HG02884 (cell line): ENCODE results near the gene MRTFB.
"Not testable (repeated sequence)": the region's sequence is repeated elsewhere in the genome, so short reads cannot be mapped to it uniquely, and the experiment has no call there.

Experiments used
- ATAC-seq: cut with Tn5 transposase; IDR thresholded peaks from one replicate; pipeline ENCODE4 v1.9.1; 2021; ENCODE audit warnings: mild to moderate bottlenecking, moderate library complexity; ENCODE audit not compliant: unreplicated experiment

MRTFB gene, protein sequence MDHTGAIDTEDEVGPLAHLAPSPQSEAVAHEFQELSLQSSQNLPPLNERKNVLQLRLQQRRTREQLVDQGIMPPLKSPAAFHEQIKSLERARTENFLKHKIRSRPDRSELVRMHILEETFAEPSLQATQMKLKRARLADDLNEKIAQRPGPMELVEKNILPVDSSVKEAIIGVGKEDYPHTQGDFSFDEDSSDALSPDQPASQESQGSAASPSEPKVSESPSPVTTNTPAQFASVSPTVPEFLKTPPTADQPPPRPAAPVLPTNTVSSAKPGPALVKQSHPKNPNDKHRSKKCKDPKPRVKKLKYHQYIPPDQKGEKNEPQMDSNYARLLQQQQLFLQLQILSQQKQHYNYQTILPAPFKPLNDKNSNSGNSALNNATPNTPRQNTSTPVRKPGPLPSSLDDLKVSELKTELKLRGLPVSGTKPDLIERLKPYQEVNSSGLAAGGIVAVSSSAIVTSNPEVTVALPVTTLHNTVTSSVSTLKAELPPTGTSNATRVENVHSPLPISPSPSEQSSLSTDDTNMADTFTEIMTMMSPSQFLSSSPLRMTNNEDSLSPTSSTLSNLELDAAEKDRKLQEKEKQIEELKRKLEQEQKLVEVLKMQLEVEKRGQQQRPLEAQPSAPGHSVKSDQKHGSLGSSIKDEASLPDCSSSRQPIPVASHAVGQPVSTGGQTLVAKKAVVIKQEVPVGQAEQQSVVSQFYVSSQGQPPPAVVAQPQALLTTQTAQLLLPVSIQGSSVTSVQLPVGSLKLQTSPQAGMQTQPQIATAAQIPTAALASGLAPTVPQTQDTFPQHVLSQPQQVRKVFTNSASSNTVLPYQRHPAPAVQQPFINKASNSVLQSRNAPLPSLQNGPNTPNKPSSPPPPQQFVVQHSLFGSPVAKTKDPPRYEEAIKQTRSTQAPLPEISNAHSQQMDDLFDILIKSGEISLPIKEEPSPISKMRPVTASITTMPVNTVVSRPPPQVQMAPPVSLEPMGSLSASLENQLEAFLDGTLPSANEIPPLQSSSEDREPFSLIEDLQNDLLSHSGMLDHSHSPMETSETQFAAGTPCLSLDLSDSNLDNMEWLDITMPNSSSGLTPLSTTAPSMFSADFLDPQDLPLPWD

DNA sequence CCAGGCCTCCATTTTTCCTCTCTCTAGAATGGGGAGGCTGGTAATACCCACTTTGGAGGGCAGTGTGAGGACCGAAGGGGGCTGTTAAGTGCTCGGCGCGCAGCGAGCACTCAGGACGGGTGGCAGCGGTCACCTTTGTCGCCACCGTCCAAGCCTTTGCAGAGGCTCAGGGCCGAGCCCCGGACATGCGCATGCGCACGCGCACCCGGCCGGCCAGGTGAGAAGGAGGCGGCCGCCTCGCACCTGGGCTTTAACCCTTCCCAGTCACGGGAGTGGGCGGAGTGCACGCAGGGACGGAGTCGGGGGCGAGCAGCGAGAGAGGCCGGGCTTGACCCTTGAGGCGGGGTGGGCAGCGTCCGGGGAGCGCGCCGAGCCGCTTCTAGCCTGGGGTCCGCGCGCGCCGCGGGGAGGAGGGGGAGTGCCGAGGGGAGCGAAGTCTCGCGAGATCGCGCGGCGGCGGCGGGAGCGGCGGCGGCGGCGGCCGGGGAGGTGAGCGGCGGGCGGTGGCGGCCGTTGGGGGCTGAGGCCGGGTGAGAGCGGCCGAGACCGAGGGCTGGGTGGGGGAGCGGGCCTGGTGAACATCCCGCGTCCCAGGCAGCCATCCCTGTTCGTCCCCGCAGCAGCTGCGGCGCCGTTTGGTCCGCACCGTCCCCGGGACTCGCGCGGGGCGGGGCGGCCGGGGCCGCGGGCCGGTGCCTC lies at the start of gene MRTFB:
Gene MRTFB (plus strand): TSS at position 443 of the 699 bp plus-strand sequence. CDS start 69,288 bp downstream, outside the sequence.
- peak; percentile 80 for ATAC-seq

GRCh38 chr16:14023526-14023925 lies 47.6 kb upstream of the MRTFB start:
- ATAC-seq = not testable (repeated sequence)

DNA sequence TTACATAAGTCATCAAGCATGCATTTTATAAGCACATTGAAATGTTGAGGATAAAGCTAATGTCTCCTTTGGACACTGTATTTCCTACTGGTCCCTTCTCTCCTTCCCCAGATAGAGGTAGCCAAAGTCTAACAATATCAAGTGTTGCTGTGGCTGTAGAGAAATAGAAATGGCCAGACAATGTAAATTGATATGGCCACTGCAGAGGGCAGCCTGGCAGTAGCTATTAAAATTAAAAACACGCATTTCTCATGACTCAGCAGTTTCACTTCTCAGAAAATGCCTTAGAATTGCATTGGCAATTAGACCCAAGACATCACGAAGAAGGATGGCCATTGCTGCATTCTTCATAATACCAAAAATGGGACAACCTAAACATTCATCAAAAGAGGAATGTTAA lies 46.8 kb upstream of the MRTFB start:
- ATAC-seq = no peak

GRCh38 chr16:14026572-14027285 lies 44.4 kb upstream of the MRTFB start:
- no peak for ATAC-seq

GRCh38 chr16:14028202-14028601 lies 42.9 kb upstream of the MRTFB start:
- no peak for ATAC-seq

GRCh38 chr16:14029658-14030057 lies 41.5 kb upstream of the MRTFB start:
- ATAC-seq = no peak

- ATAC-seq = no peak
Observed at GRCh38 chr16:14035092-14035491, 36.0 kb upstream of the MRTFB start.

DNA sequence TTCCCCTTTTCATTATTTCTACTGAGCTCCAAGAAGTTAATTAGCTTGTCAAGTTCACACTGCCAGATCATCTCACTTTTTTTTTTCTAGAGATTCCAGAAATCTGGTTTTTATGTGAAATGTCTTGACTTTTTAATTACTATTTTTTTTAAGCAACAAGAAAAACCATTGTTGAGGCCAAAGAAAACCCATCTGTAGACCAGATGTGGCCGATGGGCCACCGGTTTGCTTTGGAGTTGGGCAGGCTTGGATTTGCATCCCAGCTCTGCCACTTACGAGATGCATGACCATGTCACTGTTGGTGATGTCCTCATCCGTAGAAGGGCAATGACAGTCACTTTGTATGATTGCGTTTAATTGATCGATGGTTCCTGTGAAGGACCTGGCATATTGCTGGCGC lies 34.2 kb upstream of the MRTFB start:
- ATAC-seq = no peak

GRCh38 chr16:14037960-14038359 lies 33.2 kb upstream of the MRTFB start:
- ATAC-seq = no peak

GRCh38 chr16:14041164-14041563 lies 30.0 kb upstream of the MRTFB start:
- ATAC-seq = no peak

GRCh38 chr16:14042706-14043105 lies 28.4 kb upstream of the MRTFB start:
- no peak for ATAC-seq

- no peak for ATAC-seq
Observed at GRCh38 chr16:14043278-14043677, 27.8 kb upstream of the MRTFB start.

- ATAC-seq = no peak
Observed at GRCh38 chr16:14043793-14044192, 27.3 kb upstream of the MRTFB start.

DNA sequence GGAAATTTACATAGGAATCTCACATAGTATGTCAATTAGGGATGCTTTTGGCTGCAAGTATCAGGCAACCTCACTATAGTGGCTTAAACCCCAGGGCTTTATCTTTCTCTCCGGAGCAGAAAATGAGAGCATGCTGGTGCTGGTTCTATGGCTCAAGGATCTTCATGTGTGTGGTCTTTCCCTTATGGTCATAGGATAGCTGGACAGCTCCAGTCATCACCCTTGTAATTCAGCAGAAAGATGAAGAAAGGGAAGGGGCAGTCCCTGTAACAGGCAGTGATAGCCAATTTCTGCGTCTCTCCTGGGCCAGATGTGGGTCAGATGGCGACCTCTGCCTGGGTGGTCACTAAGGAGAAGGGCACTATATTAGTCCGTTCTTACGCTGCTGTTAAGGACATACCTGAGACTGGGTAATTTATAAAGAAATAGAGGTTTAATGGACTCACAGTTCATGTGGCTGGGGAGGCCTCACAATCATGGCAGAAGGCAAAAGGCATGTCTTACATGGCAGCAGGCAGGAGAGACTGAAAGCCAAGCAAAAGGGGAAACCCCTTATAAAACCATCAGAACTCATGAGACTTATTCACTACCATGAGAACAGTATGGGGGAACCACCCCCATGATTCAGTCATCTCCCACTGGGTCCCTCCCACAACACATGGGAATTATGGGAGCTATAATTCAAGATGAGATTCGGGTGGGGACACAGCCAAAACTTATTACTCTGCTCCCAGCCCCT lies 23.8 kb upstream of the MRTFB start:
- ATAC-seq = not testable (repeated sequence)

DNA sequence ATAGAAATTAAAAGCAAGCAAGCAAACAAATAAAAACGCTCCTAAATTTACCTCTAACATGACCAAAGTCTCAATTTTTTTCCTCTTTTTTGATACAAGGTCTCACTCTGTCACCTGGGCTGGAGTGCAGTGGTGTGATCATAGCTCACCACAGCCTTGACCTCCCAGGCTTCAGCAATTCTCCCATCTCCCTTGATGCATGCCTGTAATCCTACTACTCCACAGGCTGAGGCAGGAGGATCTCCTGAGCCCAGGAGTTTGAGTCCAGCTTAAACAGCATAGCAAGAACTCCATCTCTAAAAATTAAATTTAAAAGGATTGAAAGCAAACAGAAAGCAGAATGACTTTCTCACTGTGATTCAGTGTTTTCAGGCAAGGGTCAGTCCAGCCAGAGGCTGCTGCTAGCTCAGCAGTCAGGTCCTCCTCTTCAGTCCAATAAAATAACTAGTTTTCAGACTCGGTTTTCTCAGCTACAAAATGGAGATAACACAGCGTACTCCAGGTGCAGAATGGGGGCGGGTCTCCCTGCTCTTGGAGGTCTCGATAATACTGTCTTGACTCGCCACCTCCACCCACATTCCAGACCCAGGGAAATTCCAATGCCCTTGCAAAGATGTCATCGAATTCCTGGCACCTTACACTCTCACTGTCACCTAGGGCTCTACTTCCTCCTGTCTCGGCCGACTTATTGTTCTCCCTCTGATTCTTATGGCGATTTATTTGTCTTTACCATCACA lies 20.7 kb upstream of the MRTFB start:
- ATAC-seq = no peak

- no peak for ATAC-seq
Observed at GRCh38 chr16:14051103-14051729, 19.9 kb upstream of the MRTFB start.

DNA sequence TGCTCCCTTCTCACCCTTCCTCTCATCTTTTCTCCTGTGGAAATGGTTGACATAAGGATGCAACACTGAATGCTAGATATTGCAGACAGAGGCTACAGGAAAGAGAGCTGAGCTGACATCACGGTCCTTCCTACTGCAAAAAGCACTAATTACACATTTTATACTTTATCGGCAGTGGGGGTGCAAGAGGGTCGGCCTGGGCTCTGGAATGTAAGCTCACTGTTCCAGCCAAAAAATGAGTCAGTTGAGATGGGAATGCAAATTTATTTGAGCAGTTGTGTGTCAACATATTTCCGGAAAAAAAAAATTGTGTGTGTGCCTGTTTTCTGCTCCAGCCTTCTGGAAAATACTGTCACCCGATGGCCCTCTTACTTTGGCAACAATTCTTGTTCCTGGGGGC lies 14.1 kb upstream of the MRTFB start:
- no peak for ATAC-seq

GRCh38 chr16:14057878-14058382 lies 13.2 kb upstream of the MRTFB start:
- no peak for ATAC-seq
